Measurements from ENCODE around the gene ERVFRD-1.
A peak's percentile ranks its signal among the peaks of the same experiment; 100 is the strongest.

ERVFRD-1 gene, protein sequence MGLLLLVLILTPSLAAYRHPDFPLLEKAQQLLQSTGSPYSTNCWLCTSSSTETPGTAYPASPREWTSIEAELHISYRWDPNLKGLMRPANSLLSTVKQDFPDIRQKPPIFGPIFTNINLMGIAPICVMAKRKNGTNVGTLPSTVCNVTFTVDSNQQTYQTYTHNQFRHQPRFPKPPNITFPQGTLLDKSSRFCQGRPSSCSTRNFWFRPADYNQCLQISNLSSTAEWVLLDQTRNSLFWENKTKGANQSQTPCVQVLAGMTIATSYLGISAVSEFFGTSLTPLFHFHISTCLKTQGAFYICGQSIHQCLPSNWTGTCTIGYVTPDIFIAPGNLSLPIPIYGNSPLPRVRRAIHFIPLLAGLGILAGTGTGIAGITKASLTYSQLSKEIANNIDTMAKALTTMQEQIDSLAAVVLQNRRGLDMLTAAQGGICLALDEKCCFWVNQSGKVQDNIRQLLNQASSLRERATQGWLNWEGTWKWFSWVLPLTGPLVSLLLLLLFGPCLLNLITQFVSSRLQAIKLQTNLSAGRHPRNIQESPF

DNA sequence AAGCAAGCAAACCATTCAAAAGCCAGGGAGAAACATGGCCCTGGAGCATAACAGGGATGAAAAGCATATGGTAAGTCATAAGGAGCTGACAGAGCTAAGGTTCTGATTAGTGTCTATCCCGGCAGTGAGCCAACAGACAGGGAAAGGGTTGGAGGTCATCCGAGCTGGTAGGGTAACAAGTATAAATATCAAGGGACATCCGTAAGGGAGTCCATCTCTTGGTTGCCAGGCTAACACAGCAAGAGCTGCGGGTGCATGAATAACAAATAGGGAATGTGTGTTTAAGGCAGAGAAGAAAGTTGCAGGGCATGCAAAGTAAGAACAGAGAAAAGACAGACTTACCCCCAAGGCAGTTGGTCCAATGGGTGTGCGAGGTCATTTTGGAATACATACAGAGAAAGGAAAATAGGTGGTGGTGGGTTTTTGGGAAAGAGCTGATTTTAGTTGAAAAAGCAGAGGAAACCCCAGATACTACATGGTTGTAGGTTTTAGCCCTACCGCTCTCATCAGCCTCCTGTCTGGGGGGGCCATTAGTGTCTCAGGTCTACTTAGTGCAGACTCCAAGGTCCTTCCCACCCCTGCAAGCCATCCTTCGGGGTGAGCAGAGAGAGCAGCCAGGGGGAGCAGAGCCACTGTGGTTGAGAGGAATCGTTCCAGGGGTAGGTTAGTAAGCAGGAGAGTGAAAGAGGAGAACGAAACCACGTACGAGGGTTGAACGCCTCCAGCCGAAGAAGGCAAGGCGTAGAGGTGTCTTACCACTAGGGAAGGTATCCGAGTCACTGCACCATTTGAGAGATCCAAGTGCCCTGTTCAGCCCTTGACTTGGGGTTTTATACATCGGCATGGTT, at the start of gene ERVFRD-1:
Gene ERVFRD-1 (minus strand): TSS at position 805 of the 848 bp plus-strand sequence. CDS start 6,415 bp downstream, outside the sequence.
- no peak for DNase-seq (ENCODE audit: low read depth)

DNA sequence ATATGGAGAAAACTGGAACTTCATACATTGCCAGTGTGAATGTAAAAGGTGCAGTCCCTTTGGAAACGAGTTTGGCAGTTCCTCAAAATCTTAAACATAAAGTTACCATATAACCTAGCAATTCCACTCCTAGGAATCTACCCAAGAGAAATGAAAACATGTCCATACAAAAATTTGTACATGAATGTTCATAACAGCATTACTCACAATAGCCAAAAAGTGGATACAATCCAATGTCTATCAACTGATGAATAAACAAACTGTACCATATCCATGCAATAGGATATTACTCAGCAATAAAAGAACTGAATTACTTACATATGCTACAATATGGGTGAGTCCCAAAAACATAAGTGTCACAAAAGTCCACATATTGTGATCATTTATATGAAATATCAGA, 48.7 kb upstream of the ERVFRD-1 start:
- no peak for DNase-seq (ENCODE audit: low read depth)

DNA sequence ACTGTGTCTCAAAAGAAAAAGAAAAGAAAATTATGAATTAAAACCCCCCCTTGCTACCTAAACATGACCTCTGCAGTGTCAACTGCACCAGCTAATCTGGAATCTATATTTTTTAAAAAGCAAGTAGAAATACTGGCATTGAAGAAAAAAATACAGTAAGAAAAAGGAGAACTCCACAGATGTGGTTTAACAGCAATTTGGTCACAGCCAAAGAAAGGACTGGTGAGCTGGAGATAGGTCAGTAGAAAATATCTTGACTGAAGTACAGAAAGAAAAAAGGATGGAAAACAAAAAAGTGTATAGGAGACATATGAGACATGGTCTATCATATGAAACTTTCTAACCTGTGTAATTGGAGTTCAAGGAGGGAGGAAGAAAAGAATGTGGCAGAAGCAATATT, 44.1 kb upstream of the ERVFRD-1 start:
- DNase-seq (ENCODE audit: low read depth), result no peak

DNA sequence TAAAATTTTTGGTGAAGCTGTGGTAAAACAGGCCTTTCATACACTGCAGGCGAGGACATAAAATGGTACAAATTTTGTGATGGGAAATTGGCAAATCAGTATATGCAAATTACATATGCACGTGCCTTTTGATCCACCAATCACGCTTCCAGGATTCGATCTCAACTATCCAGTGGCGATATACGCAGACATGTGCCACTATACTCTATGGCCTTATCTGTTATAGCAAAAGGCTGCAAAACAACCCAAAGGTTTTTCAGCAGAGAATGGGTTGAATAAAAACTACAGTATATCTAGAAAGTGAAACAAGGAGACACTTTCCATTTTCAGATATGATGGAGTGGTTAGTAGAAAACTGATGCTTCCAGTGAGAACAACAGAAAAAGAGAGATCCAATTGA, 41.9 kb upstream of the ERVFRD-1 start:
- DNase-seq (ENCODE audit: low read depth), result no peak

DNA sequence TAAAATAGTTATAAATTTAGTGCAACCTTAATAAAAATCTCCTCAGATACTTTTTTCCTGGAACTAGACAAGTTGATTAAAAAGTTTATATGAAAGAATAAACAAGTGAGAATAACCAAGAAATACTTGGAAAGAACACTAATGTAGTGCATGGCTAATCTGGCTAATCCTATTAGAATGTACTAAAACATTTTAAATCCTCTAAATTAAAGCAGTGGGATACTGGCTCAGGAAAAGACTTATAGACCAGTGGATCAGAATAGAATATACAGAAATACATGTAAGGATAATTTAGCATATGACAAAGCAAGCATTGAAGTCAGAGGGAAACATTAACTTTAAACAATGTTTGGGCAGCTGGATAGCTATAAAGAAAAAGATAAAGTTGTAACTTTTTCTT, 41.1 kb upstream of the ERVFRD-1 start:
- no peak for DNase-seq (ENCODE audit: low read depth)

DNA sequence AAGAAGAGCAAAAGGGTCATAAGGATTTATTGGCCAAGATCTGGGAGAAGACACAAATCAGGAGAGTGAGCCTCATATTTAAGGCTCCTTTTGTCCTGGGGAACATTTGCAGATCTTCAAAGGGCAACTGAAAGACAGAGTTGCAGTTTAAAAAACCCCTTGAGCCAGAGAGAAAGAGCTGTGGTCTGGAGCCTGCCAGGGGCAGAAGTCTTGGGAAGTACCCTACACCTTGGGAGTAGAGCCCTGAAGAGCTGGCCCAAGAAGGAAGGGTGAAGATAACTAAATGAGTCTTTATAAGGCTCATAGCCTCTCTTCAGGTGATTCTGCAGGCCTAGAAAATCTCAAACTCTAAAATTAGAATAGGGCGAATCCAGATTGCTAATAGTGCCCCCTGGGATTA, 40.0 kb upstream of the ERVFRD-1 start:
- DNase-seq (ENCODE audit: low read depth), result no peak

DNA sequence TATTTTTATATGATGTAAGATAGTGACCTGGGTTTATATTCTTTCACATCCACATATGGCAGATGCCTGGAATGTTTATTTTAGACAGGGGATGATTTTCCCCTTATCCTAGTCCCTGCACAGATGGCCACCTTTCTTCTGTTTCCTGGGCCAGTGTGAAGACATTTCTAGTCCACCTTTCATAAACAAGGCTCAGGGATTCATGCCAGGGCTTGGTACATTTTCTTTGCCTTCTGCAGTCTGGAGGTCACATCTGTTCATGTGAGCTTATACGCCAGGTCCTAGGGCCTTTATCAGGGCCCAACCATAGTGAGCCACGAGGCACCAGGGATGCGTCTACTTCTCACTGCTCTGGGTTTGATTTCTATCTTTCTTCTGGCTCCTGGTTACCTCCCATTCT, 38.0 kb upstream of the ERVFRD-1 start:
- DNase-seq (ENCODE audit: low read depth), result no peak

DNA sequence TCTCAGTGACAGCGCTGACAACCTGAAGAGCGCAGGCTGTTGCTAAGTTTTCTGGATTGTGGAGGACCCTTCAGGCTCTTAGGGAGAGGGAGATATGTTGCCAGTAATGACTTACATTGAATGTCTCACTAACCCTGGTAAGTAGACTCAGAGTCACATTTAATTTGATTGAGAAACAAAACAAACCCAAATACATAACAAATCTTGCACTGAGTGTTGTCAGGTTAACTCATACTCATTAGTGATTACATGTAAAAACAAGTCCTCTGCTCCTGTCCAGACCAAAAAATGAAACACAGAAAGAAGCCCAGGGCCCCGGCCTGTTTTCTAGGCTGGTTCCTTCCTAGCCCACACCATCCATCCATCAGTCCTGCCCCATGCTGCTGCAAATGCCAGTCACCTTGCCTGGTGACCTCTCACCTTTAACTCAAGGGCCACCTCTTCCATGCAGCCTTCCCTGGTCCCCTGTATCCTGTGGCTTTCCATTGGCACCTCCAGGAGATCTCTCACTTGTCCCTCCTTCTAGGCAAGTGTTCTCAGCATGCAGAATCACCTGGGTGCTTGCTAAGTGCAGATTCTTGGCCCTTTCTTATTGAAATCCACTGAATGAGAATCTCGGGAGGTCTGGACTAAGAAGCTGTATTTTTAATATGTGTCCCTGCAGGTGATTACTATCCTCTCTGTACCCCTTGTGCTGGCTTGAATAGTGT, 34.7 kb upstream of the ERVFRD-1 start:
- no peak for DNase-seq (ENCODE audit: low read depth)

DNA sequence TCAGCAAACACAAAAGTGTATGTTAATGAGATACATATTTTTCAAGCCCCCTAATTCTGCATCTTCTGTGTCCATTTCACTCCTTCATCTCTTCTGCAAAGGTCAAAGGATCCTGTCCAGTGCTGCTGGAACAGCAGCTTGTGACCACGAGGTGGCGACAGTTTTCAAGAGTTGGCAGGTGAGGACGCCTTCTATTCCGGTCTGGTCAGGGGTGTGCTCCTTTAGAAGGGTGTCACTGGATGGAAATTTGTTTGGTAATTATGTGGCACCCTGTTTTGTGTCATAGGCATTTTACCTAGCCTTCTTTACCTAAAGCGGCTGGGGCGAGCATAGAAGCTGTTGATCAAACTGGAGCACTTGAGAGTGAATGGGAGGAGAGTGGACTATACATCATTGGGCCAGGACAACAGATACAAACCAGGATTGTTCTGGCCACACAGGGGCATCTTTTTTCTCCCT, 32.9 kb upstream of the ERVFRD-1 start:
- peak; percentile 51 for DNase-seq (ENCODE audit: low read depth)

DNA sequence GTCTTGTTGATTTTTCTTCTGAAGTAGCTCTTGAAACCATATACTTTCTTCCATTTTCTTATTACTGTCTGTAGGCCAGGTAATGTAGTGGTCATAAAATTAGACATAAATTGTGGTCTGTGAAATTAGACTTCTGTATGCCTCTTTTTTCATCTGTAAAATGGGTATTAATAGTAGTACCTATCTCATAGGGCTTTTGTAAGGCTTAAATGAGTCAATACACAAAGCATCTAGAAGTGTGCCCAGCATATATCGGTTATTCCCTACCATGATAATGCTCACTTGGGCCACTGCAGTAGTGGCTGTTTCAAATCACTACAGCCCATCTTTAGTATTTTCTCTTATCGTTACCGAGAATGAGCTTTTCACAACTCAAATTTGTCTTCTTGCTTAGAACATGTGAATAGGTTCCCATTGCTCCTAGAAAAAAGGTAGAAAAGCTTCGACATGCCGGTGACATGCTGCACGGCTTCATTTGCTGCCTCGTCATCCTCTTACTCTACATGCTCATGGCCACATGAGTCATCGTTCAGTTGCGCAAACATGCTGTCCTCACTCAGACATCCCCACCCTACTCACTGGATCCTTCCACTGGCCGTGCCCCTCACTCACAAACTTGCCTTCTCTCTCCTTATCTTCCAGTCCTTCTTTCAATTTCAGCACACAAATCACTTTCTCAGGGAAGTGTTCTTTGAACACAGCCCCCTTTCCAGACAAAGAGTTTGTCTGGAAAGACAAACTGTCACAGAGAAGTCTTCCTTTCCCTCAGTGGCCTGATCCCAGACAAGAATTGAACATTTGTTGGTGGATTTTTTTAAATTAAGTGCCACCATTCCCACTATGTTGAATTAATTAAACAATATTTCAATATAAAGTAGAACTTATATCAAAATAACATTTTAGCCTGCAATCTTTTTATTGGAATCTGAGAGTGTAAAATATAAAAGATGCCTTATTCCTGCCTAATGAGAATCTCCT, 32.2 kb upstream of the ERVFRD-1 start:
- no peak for DNase-seq (ENCODE audit: low read depth)

DNA sequence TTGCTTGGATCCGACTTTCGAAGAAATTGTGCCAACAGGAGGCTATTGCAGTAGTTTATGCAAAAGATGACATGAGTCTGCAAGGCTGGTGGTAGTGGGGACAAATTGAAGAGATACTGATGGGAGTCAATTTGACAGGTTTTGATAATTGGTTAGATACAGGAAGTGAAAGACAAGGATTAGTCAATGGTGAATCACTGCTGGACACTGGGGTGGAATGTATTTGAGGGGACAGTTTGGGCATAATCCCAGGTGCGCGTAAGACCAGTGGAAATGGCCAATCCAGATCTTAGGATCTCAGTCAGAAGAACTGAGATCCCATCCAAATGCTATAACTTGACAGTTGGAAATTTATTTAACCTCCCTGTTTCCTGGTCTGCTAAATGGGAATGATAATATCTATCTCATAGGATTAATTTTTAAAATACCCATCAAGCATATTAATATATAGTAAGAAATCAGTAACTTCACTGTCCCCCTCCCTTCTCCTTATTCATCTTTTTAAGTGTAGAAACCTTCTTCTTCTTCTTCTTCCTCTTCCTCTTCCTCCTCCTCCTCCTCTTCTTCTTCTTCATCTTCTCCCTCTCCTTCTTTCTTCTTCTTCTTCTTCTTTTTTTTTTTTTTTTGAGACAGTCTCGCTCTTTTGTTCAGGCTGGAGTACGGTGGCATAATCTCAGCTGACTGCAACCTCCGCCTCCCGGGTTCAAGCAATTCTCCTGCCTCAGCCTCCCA, 30.9 kb upstream of the ERVFRD-1 start:
- DNase-seq (ENCODE audit: low read depth), result no peak

DNA sequence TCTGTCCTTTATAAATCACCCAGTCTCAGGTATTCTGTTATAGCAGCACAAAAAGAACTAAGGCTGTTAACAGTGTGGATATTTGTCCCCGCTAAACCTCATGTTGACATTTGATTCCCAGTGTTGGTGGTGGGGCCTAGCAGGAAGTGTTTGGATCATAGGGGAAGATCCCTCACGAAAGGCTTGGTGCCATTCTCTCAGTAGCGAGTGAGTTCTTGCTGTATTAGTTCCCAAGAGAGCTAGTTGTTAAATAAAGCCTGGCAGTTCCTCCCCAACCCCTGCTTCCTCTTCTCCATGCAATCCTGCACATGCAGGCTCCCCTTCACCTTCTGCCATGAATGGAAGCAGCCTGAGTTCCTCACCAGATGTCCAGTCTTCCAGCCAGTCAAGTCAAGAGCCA, 29.8 kb upstream of the ERVFRD-1 start:
- no peak for DNase-seq (ENCODE audit: low read depth)

DNA sequence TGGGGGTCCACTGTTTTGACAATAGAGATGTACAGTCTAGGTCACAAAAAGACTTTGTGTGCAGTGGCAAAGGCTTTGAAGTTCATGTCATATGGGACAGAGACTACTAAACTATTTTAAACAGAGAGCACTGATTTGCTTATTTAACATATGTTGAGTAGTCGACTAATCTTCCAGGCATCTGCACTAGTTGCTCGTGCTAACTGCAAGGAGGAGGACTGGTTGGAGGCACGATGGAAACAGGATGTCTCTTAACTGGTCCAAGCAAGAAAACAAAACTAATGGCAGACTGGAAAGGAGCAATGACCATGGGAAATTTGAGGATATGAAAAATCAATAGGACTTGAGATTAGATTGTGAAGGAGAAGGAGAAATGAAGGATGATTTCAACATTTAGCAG, 28.5 kb upstream of the ERVFRD-1 start:
- DNase-seq (ENCODE audit: low read depth), result no peak

DNA sequence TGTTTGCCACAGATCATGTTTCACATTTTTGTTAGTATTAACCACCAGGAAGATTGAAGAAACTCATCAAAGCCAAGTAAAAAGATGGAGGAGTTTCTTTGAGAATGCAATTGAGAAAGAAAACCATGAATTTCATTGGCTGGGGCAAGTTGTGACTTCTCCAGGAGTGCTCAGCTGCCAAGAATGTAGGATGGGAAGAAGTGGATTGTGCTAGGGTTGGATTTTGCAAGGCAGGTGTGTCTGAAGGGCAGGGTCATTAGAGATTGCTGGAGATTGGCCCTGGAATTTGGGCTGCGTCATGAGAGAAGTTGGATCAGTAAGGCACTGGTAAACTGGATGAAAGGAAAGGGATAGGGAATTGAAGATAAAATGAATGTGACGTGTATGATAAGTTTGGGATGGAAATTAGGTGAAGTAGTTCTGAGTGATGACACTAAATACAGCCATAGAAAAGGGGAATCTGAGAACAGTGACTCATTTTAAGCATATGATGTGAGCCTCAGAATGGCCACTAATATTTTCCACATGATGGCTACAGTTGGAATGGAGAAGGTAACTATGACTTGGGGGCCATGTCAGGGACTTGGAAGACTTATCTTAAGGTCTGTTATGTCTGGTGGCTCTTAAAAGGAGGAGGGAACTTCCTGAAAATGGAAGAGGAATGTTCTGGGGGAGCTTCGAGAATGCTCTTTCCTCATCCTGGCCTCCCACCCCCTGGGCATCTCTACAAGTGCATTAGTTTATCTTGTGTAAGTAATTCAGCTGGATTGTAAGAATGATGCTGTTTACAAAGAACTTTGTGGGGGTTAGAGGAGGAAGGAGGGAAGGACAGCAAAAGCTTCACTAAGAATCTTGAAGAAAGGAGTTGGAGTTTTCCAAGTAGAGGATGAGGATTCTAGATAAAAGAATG, 27.8 kb upstream of the ERVFRD-1 start:
- no peak for DNase-seq (ENCODE audit: low read depth)

DNA sequence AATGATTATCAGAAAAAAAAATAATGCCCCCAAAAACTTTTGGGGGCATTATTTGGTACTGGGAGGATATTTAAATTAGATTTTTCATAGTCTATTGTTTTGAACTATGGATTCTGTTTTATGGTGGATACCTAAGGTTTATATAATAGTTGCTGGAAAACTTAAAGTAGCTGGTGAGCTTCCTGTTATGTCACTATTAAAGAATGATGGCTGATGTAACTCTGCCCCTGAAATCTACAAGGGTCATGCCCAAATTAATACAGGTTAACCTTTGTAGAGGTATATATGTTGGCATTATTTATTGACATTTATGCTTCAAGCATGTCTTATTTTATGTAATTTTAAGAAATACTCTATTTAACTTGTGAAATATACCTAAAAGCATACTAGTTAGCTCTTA, 25.3 kb upstream of the ERVFRD-1 start:
- no peak for DNase-seq (ENCODE audit: low read depth)

DNA sequence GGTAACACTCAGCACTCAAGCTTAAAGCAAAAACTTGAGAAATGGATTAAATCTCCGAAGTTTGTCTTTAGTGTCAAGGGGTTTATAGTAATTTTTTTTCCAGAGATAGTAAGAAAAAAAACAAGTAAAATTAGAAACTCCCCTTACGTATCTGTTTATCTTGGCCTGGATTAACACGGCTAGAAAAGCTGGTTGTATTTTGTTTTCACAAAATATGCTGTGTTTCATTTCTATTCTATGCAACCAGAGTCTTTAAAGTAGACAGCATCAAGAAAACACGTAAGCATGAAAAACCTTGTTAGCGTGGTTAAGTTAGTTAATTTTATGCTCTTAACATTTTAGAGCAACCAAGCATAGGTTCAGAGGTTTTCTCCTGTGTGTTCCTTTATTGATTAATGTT, 21.8 kb upstream of the ERVFRD-1 start:
- DNase-seq (ENCODE audit: low read depth), result no peak

DNA sequence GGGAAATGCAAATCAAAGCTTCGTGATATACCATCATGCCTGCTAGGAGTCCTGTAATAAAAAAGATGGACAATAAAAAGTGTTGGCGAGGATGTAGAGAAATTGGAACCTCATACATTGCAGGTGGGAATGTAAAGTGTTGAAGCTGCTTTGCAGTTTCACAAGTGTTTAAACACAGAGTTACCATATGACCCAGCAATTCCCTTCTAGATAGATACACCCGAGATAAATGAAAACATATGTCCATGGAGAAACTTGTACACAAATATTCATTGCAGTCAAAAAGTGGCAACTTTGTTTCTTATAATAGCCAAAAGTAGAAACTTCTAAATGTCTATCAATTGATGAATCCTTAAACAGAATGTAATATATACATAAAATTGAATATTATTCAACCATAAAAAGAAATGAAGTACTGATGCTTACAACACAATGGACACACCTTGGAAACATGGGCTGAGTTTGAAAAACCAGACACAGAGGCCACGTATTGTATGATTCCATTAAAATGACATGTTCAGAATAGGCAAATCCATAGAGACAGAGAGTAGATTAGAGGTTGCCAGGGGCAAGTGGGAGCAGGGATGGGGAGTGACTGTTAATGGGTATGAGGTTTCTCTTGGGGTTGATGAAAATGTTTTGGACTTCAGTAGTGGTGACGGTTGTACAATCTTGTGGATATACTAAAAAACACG, 20.8 kb upstream of the ERVFRD-1 start:
- no peak for DNase-seq (ENCODE audit: low read depth)

DNA sequence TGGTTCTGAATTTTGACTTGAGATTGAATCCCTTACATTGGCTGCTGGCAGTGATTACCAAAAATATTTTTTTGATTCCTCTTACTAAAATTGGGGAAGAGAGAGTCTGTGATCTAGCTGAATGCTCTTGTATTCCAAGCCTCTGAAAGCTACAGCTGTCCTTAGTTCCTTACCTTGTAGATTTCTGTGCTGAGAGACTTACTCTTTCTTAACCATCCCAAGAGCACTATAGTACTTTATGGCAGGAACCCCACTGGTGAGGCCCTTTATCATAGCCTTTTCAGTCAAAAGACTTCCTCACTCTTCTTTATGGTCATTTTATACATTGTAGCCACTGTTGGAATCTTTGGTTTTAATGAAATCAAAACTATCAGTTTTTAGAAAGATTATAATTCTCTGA, 19.1 kb upstream of the ERVFRD-1 start:
- DNase-seq (ENCODE audit: low read depth), result no peak
